GM23248 (cell line): Measurements from ENCODE around the gene LMF2. TPM values are rescaled to one million over a fixed set of nuclear protein-coding genes. Genes with fewer than 3 reads are reported as not detected.

ENCODE experiments used
- DNase-seq: peaks from one replicate; pipeline ENCODE4 v3.0.0-alpha.2; 2015
- H2AFZ ChIP-seq: fragments of 200-600 bp; sonication (generic); 2 replicates; pipeline ENCODE4 v1.6.1; 2016; ENCODE audit warnings: antibody characterized with exemption
- H3F3A ChIP-seq: fragments of 200-600 bp; sonication (generic); 2 replicates; pipeline ENCODE4 v1.6.1; 2016; ENCODE audit warnings: mild to moderate bottlenecking, antibody characterized with exemption, mixed run types; ENCODE audit not compliant: insufficient read depth
- H3K27ac ChIP-seq: fragments of 200-600 bp; sonication (generic); 2 replicates; pipeline ENCODE4 v1.5.1; 2016; ENCODE audit warnings: mild to moderate bottlenecking
- H3K27me3 ChIP-seq: fragments of 200-600 bp; sonication (generic); replicated peaks from 2 replicates; pipeline ENCODE4 v1.6.1; 2016; ENCODE audit warnings: mild to moderate bottlenecking; ENCODE audit not compliant: insufficient read depth
- H3K36me3 ChIP-seq: fragments of 200-600 bp; sonication (generic); 2 replicates; pipeline ENCODE4 v1.6.1; 2016; ENCODE audit warnings: low read depth, mild to moderate bottlenecking
- H3K4me1 ChIP-seq: fragments of 200-600 bp; sonication (generic); 2 replicates; pipeline ENCODE4 v1.6.1; 2016; ENCODE audit warnings: mild to moderate bottlenecking; ENCODE audit not compliant: insufficient read depth
- H3K4me2 ChIP-seq: fragments of 200-600 bp; sonication (generic); one replicate; pipeline ENCODE4 v1.6.1; 2016; ENCODE audit warnings: mild to moderate bottlenecking; ENCODE audit not compliant: unreplicated experiment
- H3K4me3 ChIP-seq: fragments of 200-600 bp; sonication (generic); 2 replicates; pipeline ENCODE4 v1.5.1; 2016; ENCODE audit warnings: mild to moderate bottlenecking
- H3K79me2 ChIP-seq: fragments of 200-600 bp; sonication (generic); 2 replicates; pipeline ENCODE4 v1.6.1; 2016; ENCODE audit warnings: mild to moderate bottlenecking; ENCODE audit not compliant: insufficient read depth
- H3K9ac ChIP-seq: fragments of 200-600 bp; sonication (generic); 2 replicates; pipeline ENCODE4 v1.6.1; 2016; ENCODE audit warnings: mild to moderate bottlenecking
- H3K9me2 ChIP-seq: fragments of 200-600 bp; sonication (generic); 2 replicates; pipeline ENCODE4 v1.6.1; 2016; ENCODE audit warnings: mixed run types, mild to moderate bottlenecking, moderate library complexity; ENCODE audit not compliant: insufficient read depth
- H3K9me3 ChIP-seq: fragments of 200-600 bp; sonication (generic); one replicate; pipeline ENCODE4 v1.6.1; 2017; ENCODE audit warnings: low read depth
- H4K20me1 ChIP-seq: fragments of 200-600 bp; sonication (generic); 2 replicates; pipeline ENCODE4 v1.6.0; 2016; ENCODE audit not compliant: insufficient read depth
- EZH2 ChIP-seq: fragments of 200-600 bp; sonication (generic); IDR thresholded peaks from 2 replicates; pipeline ENCODE4 v1.6.1; 2018; ENCODE audit warnings: antibody characterized with exemption, mild to moderate bottlenecking; ENCODE audit not compliant: insufficient read depth, poor library complexity, severe bottlenecking
- EZH2phosphoT487 ChIP-seq: fragments of 200-600 bp; sonication (generic); IDR thresholded peaks from 2 replicates; pipeline ENCODE4 v1.6.1; 2018; ENCODE audit warnings: antibody characterized with exemption, moderate library complexity, mild to moderate bottlenecking, low read depth; ENCODE audit not compliant: insufficient read depth
- WGBS, 2 experiments: methylation state at CpG; one replicate each; pipeline ENCODE4 v1.1.6; 2015 to 2017; ENCODE audit warnings: low lambda C conversion rate in 2 of 2, low coverage in 1 of 2; ENCODE audit errors: missing lambda C conversion rate in 2 of 2; 5-methylcytosine and 5-hydroxymethylcytosine counted together
- in situ Hi-C: fragments of 300-500 bp; cut with MboI; formaldehyde crosslinking; loops from 2 replicates; pipeline ENCODE4 v1.15.0; 2020
- polyA plus RNA-seq: library from polyadenylated mRNA; unstranded; fragments of >200 nt; fragmentation: Nextera tagmentation; extraction: Ambion mirVana; gene quantifications from 2 replicates; pipeline ENCODE4 v1.2.1, GENCODE V29; 2016
- total RNA-seq: library from RNA; depleted of rRNA; stranded (reverse); fragments of >200 nt; shearing (Covaris generic); gene quantifications from 2 replicates; pipeline ENCODE4 v1.2.3, GENCODE V29; 2014

The LMF2 gene
- total and polyA plus RNA-seq, 2 experiments from 2014 or later, result 95.0 to 101 TPM

DNA sequence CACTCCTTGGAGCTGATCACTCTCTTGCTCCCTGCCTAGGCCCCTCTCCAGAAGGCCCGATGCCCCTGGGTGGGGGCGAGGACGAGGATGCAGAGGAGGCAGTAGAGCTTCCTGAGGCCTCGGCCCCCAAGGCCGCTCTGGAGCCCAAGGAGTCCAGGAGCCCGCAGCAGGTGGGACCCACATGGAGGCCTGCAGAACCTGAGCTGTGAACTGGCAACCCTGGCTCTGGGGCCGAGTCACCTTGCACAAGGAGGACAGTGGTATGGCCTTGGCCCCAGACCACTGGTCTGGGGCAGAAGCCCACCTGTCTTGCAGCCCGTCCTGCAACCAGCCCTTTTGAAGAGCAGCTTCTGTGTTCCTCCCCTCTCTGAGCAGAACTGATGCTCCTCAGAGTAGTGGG is 11.6 kb upstream of the LMF2 start:
- H3K36me3 ChIP-seq, result 0 out of 2 replicates have a peak, but pooled peaks cover 6% of the 10 kb centered on the region
- H3K4me2 ChIP-seq, result no peak overlapping the region
- no peaks in the 10 kb centered on the region for H3K4me1 ChIP-seq
- in situ Hi-C loops, result no loop called here
- WGBS, 2 experiments, result 96 to 97% methylated on average over 8 of the region's 8 CpGs
- no peak overlapping the region for H2AFZ ChIP-seq
- TF ChIP-seq EZH2, result no peak
- TF ChIP-seq EZH2phosphoT487, result no peak
- H3K9me3 ChIP-seq, result no peaks in the 10 kb centered on the region
- H4K20me1 ChIP-seq, result no peaks in the 10 kb centered on the region
- H3K79me2 ChIP-seq, result peaks cover 53% of the 10 kb centered on the region
- no peak overlapping the region for H3K4me3 ChIP-seq
- H3K27me3 ChIP-seq, result no peaks in the 10 kb centered on the region
- no peaks in the 10 kb centered on the region for H3K9me2 ChIP-seq
- no peaks in the 10 kb centered on the region for H3F3A ChIP-seq
- DNase-seq, result no peak
- no peak overlapping the region for H3K9ac ChIP-seq
- no peak overlapping the region for H3K27ac ChIP-seq

GRCh38 chr22:50518606-50519005 is 11.1 kb upstream of the LMF2 start:
- no peaks in the 10 kb centered on the region for H3K9me3 ChIP-seq
- H3F3A ChIP-seq, result no peaks in the 10 kb centered on the region
- H2AFZ ChIP-seq, result no peak overlapping the region
- 0 out of 2 replicates have a peak, but pooled peaks cover 3% of the 10 kb centered on the region for H3K36me3 ChIP-seq
- 92 to 96% methylated on average over 5 to 7 of the region's 7 CpGs for whole genome bisulfite sequencing, 2 experiments
- no peak overlapping the region for H3K27ac ChIP-seq
- H3K9ac ChIP-seq, result no peak overlapping the region
- TF ChIP-seq EZH2phosphoT487 (no peak), EZH2 (no peak)
- no peaks in the 10 kb centered on the region for H3K4me1 ChIP-seq
- H4K20me1 ChIP-seq, result no peaks in the 10 kb centered on the region
- no peak overlapping the region for H3K4me2 ChIP-seq
- H3K27me3 ChIP-seq, result no peaks in the 10 kb centered on the region
- peaks cover 53% of the 10 kb centered on the region for H3K79me2 ChIP-seq
- in situ Hi-C loops, result no loop called here
- no peak for DNase-seq
- H3K9me2 ChIP-seq, result no peaks in the 10 kb centered on the region
- H3K4me3 ChIP-seq, result no peak overlapping the region

- Histone ChIP-seq H3K4me3 (no peak overlapping the region), H3K36me3 (no peaks in the 10 kb centered on the region), H3K79me2 (peaks cover 53% of the 10 kb centered on the region), H3K9ac (no peak overlapping the region), H3K9me2 (no peaks in the 10 kb centered on the region), H3K4me1 (no peaks in the 10 kb centered on the region), H3K9me3 (no peaks in the 10 kb centered on the region), H3K27ac (no peak overlapping the region), H3K4me2 (no peak overlapping the region), H3F3A (no peaks in the 10 kb centered on the region), H4K20me1 (no peaks in the 10 kb centered on the region; the same call in 1 of the 2 replicates), H3K27me3 (no peaks in the 10 kb centered on the region), H2AFZ (no peak overlapping the region)
- 88 to 89% methylated on average over 20 of the region's 20 CpGs for WGBS, 2 experiments
- in situ Hi-C loops, result no loop called here
- TF ChIP-seq EZH2phosphoT487, result no peak
- TF ChIP-seq EZH2, result no peak
- no peak for DNase-seq
Observed at GRCh38 chr22:50517495-50518260, 10.2 kb upstream of the LMF2 start.

DNA sequence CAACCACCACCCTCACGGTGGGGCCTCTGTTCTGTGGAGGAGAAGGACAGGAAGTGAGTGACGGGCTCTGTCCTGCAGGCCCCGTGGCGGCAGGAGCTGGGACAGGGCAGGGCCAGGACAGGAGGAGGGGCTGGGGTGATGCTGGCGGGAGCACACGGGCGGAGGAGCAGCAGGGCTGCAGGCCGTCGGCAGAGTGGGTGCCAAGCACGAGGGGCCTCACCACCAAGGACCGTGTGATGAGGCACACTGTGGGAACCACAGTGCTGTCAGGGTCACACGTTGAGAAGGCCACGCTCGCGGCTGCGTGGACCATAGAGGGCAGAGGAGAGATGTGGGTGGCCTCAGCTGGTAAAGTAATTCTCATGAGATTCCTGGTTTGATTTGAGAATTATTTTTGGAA is 9.4 kb upstream of the LMF2 start:
- H3K79me2 ChIP-seq, result peaks cover 53% of the 10 kb centered on the region
- in situ Hi-C loops, result no loop called here
- H3K9me3 ChIP-seq, result no peaks in the 10 kb centered on the region
- TF ChIP-seq EZH2 (no peak), EZH2phosphoT487 (no peak)
- H3K36me3 ChIP-seq, result no peaks in the 10 kb centered on the region
- H2AFZ ChIP-seq, result no peak overlapping the region
- WGBS, 2 experiments, result 82 to 85% methylated on average over 16 of the region's 16 CpGs
- H3K27me3 ChIP-seq, result no peaks in the 10 kb centered on the region
- H3K4me2 ChIP-seq, result no peak overlapping the region
- no peaks in the 10 kb centered on the region for H3K4me1 ChIP-seq
- no peaks in the 10 kb centered on the region for H3K9me2 ChIP-seq
- H3F3A ChIP-seq, result no peaks in the 10 kb centered on the region
- no peak overlapping the region for H3K27ac ChIP-seq
- DNase-seq, result no peak
- no peak overlapping the region for H3K9ac ChIP-seq
- H3K4me3 ChIP-seq, result no peak overlapping the region
- H4K20me1 ChIP-seq, result no peaks in the 10 kb centered on the region; the same call in 1 of the 2 replicates
